ENCODE results near the gene TSHZ2. TPM values are rescaled to one million over a fixed set of nuclear protein-coding genes. Genes with fewer than 3 reads are reported as not detected.

TSHZ2 gene
- total RNA-seq, 4 donors from 2014 or later: 4.0 to 57.8 (median 10.3) TPM

DNA sequence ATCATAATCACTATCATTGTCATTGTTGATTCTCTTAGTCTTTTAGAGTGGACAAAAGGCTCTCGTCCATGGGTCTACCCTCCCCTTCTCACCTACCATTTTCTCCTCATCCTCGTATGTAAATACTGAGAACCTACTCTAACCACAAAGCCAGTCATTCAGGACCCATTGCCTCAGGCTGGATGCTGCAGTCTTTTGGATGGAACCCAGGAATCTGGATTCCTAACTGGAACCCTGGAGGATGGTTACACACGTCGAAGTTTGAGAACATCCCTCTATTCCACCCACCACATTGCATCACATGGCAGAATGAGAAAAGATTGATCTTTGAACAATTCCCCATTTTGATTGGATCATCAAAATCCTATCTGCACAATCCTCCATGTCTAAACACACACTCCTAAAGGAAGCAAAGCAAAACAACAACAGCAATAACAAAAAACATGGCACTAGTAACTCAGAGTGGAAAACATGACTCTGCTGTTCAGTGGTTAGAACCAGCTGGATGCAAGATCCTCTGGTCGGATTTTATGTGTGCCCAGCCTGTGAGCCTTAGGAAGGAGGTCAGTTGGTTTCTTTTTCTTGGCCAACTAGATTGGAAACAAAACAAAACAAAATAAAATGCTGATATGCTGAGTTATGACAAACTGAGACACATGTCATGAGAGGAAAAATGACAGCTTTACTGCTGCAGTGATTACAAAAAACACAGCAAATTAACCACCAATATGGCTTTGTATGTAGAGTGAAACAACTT, 38.0 kb downstream of the TSHZ2 start:
- Histone ChIP-seq H3K9me3 (no peaks in the 10 kb centered on the region), H3K36me3 (no peaks in the 10 kb centered on the region), H3K4me1 (no peaks in the 10 kb centered on the region), H3K27me3 (no peaks in the 10 kb centered on the region), H3K27ac (no peak overlapping the region), H3K4me3 (no peak overlapping the region)
- TF ChIP-seq POLR2A (IDR thresholded peaks at IDR 0.05) (no peak), CTCF (IDR thresholded peaks at IDR 0.05) (no peak)
- DNase-seq: no peak

DNA sequence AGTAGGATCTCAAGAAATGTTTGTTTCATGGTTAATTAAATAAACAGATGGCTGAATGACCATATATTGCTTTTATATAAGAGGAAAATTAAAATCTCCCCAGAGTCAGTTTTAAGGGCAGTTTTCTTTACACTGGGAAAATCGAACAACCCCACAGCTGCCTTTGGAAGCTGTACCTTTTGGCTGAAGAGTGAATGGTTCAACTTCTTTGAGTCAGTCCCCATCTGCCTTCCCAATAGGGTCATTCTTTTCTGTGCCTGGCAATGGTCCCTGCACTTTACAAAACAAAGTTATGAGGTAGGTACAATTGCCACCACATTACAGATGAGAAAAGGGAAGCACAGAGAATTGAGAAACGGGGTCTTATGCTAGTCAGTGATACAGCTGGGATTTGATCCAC, 39.5 kb downstream of the TSHZ2 start:
- Histone ChIP-seq H3K36me3 (no peaks in the 10 kb centered on the region), H3K4me3 (no peak overlapping the region), H3K9me3 (no peaks in the 10 kb centered on the region), H3K4me1 (no peaks in the 10 kb centered on the region), H3K27ac (no peak overlapping the region), H3K27me3 (no peaks in the 10 kb centered on the region)
- no peak for TF ChIP-seq CTCF (IDR thresholded peaks at IDR 0.05)
- TF ChIP-seq POLR2A (IDR thresholded peaks at IDR 0.05): no peak
- DNase-seq: no peak

- no peak overlapping the region for H3K4me3 ChIP-seq
- H3K27me3 ChIP-seq: no peaks in the 10 kb centered on the region
- no peaks in the 10 kb centered on the region for H3K36me3 ChIP-seq
- TF ChIP-seq CTCF (IDR thresholded peaks at IDR 0.05) (no peak), POLR2A (IDR thresholded peaks at IDR 0.05) (no peak)
- H3K9me3 ChIP-seq: no peaks in the 10 kb centered on the region
- no peaks in the 10 kb centered on the region for H3K4me1 ChIP-seq
- no peak for DNase-seq
- H3K27ac ChIP-seq: no peak overlapping the region
These were observed 41.0 kb downstream of the TSHZ2 start for GRCh38 chr20:53013183-53013582.

GRCh38 chr20:53013847-53014246, 41.7 kb downstream of the TSHZ2 start:
- H3K36me3 ChIP-seq: no peaks in the 10 kb centered on the region
- no peak overlapping the region for H3K27ac ChIP-seq
- H3K4me3 ChIP-seq: no peak overlapping the region
- no peak for DNase-seq
- TF ChIP-seq POLR2A (IDR thresholded peaks at IDR 0.05): no peak
- no peak for TF ChIP-seq CTCF (IDR thresholded peaks at IDR 0.05)
- no peaks in the 10 kb centered on the region for H3K4me1 ChIP-seq
- H3K27me3 ChIP-seq: no peaks in the 10 kb centered on the region
- no peaks in the 10 kb centered on the region for H3K9me3 ChIP-seq

- Histone ChIP-seq H3K4me3 (no peak overlapping the region), H3K36me3 (no peaks in the 10 kb centered on the region), H3K9me3 (no peaks in the 10 kb centered on the region), H3K27me3 (no peaks in the 10 kb centered on the region), H3K27ac (no peak overlapping the region), H3K4me1 (no peaks in the 10 kb centered on the region)
- TF ChIP-seq POLR2A (IDR thresholded peaks at IDR 0.05) (no peak), CTCF (IDR thresholded peaks at IDR 0.05) (no peak)
- DNase-seq: no peak
These were observed 43.9 kb downstream of the TSHZ2 start for GRCh38 chr20:53016071-53016470.
